Measurements from ENCODE around the gene RNF4.
"Not testable (repeated sequence)": the region's sequence is repeated elsewhere in the genome, so short reads cannot be mapped to it uniquely, and the experiment has no call there.

Gene RNF4

DNA sequence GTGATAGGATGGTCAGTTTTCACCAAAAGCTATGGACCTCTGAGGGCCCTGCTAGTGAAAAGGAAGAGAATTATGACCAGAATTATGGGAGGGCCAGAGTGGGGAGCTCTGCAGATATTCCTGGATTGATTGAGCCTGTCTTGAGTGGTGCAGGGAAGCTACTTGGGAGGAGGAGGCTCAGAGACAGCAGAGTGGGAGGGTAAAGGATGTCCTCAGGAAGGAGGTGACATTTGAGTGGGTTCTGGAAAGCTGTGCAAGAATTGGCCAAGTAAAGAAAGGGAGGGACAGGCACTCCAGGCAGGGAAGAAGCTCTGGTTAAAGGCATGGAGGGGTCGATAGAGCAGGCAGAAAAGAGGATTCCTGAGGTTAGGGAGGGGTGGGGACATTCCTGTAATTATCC, 24.1 kb downstream of the RNF4 start:
- no peak for DNase-seq

DNA sequence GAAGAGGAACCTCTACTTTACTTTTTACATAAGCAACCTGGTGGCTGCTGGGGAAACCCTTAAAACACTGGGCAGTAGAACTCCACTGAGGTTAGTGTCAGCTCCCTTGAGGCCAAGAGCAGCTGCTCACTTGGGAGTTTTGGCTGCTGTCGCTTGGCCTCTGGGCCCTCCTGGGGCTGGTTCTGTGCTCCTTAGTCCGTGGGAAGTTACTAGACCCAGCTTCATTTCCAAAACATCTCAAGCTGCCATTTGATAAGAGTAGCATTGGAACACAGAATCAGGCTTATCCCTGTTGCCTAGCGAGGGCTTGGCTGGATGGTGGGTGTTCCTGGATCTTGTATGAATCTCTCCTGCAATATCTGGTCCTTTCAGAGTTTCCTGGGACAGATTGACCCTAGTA, 26.1 kb downstream of the RNF4 start:
- no peak for DNase-seq

DNA sequence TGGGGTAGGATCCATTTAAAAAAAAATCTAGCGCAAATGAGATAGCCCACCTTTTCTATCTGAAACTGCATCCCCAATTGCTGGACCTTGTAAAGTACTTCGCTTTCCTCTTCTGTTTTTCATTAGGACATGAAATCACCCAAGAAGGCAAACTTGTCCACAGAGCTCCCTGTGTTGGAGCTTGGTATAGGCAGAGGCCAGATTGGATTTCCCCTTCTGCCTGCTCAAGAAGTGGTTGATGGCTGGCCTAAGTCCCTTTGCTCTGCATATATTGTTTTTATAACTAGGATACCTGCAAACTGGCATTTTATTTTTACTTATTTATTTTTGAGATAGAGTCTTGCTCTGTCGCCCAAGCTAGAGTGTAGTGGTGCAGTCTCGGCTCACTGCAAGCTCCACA, 28.4 kb downstream of the RNF4 start:
- DNase-seq = no peak

DNA sequence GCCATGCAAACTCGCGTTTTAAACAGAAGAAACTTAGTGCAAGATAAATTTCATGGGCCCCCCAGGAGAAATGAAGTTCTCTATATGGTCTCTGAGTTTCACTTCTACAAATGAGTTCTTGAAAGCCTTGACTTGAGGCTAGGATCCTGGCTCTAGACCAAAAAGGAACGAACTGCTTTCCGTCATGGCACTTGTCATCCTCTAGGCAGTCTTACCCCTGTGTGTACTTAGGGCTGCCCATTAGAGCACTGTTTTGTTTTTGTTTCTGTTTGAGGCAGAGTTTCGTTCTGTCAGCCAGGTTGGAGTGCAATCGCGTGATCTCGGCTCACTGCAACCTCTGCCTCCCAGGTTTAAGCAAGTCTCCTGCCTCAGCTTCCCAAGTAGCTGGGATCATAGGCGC, 29.0 kb downstream of the RNF4 start:
- no peak for DNase-seq

DNA sequence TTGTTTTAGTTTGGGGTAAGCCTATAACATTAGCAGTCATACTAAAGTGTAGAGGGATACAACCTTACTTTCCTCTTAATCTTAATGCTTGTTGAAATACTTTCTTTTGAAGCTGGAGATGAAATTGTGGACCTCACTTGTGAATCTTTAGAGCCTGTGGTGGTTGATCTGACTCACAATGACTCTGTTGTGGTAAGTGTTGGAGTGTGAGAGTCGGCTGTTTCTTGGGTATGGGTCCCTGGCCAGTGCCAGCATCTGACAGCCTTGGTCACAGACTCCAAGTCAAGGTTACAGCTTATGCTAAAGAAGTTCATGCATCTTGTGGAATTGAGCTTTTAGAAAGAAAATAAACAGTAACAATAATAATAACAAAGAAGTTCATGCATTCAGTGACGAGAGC, 31.6 kb downstream of the RNF4 start:
- DNase-seq = no peak

DNA sequence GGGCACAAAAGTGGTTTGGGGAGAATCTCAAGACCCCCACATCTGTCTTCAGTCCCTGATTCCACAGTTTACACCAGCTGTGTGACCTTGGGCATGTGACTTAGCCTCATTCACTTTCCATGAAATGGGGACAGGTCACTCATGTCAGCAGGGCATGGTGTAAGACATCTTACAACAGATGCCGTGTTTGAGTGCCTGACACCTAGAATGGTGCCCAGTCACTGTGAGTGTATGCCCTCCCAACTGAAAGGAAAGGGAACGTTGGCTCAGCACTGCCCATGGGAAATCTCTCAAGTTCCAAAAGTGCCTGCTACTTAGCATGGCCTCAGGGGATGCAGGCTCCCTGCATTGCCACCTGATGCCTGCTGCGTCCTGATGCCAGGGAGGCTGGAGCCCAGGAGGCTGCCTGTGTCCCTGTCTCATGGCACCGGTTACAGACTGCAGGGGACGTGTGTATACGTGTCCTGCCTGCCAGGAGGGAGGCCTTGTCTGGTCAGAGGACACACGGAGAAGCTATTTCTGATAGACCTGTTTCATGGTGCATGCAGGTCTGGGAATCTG, 32.2 kb downstream of the RNF4 start:
- no peak for DNase-seq

DNA sequence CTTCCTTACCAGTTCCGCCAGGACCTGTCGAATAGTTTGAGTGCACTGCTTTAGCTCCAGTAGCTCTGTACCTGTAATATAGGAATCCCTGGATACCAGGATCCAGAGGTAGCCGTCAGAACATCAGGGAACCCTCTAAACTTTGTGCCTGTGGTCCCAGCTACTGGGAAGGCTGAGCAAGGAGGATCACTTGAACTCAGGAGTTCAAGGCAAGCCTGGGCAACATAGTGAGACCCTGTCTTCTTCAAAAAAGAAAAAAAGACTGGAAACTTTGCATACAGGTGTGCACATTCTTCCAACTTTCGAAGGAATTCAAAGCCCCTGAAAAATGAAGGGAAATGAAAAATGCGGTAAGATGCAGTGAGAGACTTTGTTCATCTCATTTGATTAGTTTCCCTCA, 34.9 kb downstream of the RNF4 start:
- no peak for DNase-seq

DNA sequence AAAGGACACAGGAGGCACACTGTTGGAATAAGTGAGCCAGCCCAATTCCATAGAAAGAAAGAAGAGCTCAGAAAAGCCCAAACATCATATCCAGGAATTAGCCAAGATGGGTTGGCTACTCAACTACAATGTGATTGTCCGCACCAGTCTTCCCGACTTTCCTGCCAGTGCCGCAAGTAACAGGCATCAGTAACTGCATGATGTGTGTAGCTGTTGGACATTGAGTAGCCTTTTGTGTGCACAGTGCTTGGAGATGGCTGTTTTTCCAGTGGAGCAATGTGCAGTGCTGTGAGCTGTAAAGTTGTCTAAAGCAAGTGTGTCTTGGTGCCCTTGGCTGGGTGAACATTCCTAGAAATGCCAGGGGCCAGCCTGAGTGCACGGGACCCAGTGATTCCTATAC, 38.4 kb downstream of the RNF4 start:
- no peak for DNase-seq

DNA sequence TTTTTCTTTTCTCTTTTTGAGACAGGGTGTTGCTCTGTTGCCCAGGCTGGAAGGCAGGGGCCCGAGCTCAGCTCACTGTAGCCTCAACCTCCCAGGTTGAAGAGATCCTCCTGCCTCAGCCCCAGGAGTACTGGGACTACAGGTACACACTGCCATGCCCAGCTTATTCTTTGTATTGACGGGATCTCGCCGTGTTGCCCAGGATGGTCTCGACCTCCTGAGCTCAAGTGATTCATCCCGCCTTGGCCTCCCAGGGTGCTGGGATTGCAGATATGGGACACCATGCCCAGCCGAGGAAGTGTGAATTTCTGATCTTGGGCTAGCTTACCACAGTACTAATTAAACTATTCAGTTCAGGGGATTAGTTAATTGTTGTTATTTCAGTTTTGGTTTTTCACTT, 38.9 kb downstream of the RNF4 start:
- no peak for DNase-seq

DNA sequence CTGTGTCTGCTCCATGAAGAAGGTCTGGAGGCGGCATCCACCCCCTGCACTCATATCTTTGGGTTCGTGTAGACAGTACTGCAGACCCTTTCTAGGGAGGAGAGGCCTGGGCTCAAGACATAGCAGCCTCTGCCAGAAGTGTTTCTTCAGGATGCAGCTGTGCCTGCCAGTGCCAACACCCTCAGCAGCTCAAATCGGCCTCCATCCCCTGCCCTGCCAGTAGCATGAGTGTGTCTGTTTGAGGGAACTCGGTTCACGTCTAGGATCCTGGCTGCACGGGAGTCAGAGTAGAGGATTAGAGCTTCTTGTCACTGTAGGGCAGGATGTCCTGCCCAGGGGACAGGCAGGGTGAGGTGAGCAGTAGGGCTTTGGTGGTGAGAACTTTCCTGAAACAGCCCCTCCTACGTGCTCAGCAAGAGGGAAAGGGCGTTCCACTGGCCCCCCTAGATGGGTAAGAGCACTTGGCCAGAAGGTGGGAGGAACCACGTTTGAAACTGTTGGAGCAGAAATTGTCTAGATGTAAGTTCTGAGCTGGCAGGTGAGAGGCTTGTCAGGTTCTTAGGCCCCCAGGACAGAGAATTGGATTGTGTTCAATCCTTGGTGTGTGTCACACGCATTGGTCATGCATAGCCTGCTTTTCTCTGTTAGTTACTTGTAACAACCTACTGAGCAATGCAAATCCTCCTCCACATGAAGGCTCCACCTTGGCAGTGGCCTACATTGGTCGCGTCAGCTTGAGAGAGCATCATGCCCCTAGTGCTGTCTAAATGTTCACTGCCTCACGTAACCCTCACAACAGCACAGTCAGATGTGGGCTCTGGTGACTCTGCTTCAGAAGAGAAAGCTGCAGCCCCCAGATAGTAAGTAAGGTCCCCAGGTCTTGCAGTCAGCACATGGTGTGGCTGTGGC, 41.7 kb downstream of the RNF4 start:
- no peak for DNase-seq

DNA sequence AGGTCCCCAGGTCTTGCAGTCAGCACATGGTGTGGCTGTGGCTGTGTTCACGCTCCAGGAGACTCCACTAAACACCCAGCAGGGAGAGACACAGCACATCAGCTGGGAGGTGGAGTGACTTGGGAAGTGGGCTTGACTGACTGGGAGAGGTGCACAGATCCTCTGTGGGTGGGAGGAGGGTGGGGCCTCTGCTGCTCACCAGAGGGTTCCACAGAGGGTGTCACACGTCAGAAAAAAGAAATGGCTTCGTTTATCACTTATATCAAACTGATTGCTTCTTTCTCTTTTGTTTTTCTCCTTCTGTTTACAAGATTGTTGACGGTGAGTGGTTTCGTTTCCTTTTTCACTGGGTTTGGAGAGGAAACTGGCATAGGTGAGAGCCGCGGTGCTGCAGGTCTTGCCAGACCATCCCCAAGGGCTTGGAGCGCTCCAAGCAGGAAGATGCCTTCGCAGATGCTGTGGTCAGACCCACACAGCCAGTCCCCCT, 42.8 kb downstream of the RNF4 start:
- DNase-seq = no peak

DNA sequence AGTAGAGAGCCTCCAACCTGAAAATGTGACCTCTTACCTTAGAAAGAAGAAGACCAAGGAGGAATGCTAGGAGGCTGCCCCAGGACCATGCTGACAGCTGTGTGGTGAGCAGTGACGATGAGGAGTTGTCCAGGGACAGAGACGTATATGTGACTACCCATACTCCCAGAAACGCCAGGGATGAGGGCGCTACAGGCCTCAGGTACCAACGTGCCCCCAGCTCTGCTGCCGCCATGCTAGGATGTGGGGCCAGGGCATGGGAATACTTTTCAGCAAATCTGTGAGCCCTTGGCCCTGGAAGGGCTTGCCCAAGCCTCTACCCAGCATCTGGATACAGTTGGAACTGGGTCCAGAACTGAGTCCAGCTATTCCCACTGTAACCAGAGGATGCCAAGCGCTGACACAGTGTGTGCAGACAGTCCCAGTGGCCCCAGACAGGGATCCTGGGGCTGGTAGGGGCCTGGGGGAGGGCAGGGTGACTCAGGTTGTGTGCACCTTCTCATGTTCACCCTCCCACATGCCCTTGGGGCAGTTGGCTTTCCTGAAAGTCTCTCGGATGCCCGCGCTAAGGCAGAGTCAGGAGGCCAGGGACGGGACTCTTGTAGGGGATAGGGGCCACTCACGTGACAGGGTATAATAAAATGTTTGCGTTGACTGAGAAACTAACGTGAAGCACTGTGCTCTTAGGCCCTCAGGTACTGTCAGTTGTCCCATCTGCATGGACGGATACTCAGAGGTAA, 43.7 kb downstream of the RNF4 start:
- no peak for DNase-seq

DNA sequence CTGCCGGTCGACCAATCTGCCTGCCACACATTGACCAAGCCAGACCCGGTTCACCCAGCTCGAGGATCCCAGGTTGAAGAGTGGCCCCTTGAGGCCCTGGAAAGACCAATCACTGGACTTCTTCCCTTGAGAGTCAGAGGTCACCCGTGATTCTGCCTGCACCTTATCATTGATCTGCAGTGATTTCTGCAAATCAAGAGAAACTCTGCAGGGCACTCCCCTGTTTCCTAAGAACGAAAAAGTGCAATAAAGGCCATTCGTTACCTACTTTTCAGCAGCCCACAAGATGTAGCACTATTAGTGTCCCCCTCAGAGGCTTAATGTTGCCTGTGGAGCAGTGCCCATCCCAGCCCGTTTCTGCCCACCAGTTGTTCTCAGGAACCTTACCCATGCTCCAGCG, 45.3 kb downstream of the RNF4 start:
- not testable (repeated sequence) for DNase-seq

DNA sequence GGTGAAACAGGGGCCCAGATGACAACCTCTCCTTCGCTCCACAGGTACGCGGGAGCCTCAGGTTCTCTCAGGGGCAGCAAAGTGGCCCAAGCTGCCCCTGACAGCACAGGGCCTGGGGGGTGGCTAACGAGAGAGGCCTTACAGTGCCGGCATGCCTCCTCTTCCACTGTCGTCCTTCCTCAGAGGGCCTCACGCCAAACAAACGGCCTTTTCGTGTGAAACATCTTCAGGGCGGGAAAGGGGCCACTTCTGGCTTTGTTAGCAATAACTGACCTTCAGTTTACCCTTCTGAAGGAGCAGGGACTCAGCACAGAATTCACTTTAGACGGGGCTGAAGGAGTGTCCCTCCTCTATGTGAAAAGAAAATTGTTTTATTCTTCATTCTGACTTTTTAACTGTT, 46.0 kb downstream of the RNF4 start:
- not testable (repeated sequence) for DNase-seq

DNA sequence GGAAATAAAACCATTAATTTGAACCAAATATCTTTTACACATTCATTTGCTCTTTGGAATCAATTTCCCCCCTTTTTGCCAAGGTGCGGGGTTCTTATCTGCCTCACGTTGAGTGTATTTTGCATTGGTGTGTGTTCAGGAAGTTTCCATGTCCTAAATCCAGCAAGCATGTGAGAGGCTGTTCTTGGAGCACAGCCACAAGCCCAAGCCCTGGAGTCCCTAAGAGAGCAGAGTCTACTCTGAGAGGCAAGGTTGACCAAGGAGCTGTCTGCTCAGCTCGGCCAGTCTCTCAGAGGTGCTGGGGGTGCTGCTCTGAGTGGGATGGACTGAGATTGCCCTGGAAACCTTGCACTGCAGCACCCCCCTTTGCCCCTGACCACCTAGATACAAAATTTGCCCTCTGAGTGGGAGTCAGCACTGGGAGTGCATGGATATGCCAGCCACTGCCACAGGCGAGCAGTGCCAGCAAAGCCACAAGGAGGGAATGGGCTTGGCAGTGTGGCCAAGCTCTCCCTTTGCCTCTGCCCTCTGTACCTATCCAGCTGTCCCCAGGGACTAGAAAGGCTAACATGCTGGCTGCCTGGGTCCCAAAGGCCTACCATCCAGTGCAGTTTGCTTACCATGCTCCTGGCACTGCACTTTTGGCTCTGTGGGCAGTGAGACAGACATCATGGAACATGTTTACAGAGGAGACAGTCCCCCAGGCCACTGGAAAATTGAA, 47.1 kb downstream of the RNF4 start:
- no peak for DNase-seq

DNA sequence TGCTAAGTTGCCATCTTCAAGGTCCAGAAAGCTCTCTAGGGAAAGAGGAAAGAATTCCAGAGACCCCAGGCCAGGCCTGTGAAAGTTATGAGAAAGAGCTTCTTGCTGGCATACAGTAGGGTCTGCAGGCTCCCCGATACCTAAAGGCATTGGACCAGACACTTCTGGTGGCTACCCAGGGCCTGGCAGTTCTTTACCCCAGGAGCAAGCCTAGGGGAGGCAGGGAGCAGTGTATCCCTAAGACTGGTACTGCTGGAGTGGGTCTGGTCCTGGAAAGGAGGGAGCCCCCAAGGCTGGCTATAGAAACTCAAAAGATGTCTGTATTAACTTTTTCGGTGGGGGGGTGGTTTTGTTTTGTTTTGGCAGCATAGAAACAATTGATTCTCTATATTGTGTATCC, 47.7 kb downstream of the RNF4 start:
- no peak for DNase-seq

DNA sequence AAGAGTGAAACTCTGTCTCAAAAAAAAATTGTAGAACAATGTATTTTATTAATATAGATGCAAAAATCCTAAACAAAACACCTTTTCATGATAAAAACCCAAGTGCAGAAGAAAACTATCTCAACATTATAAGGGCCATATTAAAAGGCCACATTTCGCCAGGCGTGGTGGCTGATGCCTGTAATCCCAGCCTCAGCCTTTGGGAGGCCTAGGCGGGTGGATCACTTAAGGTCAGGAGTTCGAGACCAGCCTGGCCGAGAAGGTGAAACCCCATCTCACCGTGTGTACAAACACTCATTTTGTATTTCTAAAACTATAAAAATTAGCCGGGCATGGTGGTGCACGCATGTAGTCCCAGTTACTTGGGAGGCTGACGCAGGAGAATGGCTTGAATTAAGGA, 57.7 kb downstream of the RNF4 start:
- DNase-seq = no peak

DNA sequence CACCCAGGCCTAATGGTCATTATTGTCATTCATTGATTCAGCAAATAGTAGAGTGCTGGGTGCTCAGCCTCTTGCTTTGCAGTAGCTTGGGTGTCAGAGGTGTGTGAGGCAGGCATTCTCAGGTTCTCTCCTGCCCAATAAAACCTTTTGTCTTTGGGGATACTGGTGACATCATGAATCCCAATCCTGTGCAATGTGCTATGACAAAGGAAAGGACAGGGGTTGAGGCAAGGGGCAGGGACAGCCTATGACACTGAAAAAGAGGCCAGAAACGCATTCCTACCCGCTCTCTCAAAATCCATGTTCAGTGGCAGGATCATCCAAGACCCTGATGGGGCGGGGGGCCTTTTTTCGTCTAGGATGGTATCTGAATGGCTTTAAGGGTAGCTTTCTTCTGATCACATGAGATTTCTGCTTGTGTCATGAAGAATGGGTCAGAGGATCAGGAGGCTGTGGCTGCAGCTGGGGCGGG, 66.0 kb downstream of the RNF4 start:
- DNase-seq = no peak

DNA sequence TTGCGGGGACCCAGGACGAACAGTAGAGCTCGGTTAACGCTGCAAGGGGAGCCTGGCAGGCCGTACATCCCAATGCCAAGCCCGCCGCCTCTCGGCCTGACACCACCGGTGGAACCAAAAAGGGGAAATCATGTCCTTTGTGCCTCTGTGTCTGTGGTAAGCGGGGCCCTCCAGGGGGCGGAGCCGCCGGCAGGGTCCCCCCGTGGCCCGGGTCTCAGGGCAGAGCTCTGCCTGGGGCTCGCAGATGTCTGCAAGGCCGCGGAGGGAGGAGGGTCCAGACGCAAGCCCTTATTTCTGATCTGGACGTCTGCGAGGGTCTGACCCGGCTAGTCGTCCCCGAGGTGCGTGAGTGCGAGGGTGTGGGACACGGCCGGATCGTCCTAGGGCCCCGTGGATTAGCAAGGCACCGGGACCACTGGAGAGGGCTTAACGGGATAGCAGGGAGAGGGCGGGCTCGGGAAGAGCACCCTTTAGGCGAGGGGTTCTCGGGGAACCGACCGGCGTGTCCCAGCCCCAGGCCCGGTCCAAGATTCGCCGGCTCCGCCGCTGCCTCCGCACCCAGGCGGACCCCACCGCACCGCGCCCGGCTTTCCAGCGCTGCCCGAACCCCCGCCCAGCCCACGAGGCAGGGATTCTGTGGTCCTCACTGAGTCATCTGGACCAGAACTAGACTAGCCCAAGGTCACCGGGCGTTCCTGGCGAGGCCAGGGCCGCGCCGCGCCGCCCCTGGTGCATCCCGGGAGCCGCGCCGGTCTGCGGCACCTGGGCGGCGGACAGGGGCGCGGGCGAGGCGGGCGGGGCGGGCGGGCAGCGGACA, 66.7 kb downstream of the RNF4 start:
- DNase-seq = peak; percentile 51

DNA sequence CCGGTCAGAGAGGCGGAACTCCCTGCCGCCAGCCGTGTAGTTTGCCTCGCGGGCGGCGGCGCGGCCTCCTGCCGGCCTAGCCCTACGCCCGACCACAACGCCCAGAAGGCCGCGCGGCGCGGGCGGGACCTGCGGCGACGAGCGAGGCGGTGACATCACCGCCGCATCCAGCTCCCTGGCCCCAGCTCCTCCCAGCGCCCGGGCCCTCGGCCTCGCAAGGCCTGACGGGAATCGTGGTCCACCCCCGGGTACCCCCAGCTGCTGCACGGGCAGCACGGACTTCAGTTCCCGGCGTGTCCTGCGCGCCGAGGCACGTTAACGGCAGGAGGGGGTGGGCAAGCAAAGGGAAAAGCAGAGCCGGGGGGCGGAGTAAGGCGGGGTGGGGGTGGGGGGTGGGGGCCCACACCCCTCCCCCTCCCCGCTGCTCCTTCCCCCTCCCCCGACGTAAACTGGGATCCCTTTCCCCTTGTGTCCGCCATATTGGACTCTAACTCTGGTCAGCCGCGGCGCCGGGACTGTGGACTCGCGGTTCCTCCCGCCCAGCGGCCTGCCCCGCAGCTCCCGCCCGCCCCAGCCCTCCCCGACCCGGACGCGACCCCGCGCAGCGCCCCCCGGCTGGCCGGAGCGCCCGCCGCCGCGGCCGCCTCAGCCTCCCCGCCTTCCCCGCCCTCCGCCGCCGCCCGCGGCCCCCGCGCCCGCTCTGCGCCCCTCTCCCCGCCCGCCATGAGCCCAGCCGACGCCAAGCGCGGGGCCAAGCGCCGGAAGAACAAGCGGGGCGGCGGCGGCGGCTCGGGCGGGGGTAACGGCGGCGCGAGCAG, 67.5 kb downstream of the RNF4 start, which contains the start of gene FAM193A:
TSS of gene FAM193A (plus strand) at position 455 of the 818 bp plus-strand sequence. CDS start at position 724, 269 bp downstream.
- DNase-seq = peak; percentile 96

Data from stimulated activated CD4-positive, alpha-beta T cell treated with anti-CD3 and anti-CD28 coated beads, Interleukin-12 subunit alpha, Interleukin-12 subunit beta, amount 100 ng/mL, for 4 hours (primary cell).